GM23338 (cell line): Measurements from ENCODE around the gene CLDN9.

Experiments
- CTCF ChIP-seq, 2 experiments: fragments of 200-600 bp in 1 of 2; sonication (generic) in 1 of 2; conservative IDR thresholded peaks; 2 replicates each; pipeline versions ENCODE4 v1.5.1 to v1.6.1; 2016 to 2017; ENCODE audit warnings: antibody characterized with exemption in 2 of 2, low read depth in 2 of 2, mild to moderate bottlenecking in 2 of 2, moderate library complexity in 1 of 2
- EZH2phosphoT487 ChIP-seq: fragments of 200-600 bp; sonication (generic); IDR thresholded peaks from one replicate; pipeline ENCODE4 v1.8.1; 2018; ENCODE audit warnings: antibody characterized with exemption; ENCODE audit not compliant: unreplicated experiment

- TF ChIP-seq EZH2phosphoT487 (no peak), CTCF (conservative IDR thresholded peaks at IDR 0.05; ENCODE audit: low read depth in 2 of 2) (no peak)
These were observed 51.1 kb downstream of the CLDN9 start for GRCh38 chr16:3063625-3064386.
